HG03135 (cell line): ENCODE data around the gene PCDHGC3.

Experiments used
- ATAC-seq: cut with Tn5 transposase; IDR thresholded peaks from one replicate; pipeline ENCODE4 v1.9.1; 2021; ENCODE audit warnings: mild to moderate bottlenecking, moderate library complexity; ENCODE audit not compliant: unreplicated experiment

The PCDHGC3 gene

DNA sequence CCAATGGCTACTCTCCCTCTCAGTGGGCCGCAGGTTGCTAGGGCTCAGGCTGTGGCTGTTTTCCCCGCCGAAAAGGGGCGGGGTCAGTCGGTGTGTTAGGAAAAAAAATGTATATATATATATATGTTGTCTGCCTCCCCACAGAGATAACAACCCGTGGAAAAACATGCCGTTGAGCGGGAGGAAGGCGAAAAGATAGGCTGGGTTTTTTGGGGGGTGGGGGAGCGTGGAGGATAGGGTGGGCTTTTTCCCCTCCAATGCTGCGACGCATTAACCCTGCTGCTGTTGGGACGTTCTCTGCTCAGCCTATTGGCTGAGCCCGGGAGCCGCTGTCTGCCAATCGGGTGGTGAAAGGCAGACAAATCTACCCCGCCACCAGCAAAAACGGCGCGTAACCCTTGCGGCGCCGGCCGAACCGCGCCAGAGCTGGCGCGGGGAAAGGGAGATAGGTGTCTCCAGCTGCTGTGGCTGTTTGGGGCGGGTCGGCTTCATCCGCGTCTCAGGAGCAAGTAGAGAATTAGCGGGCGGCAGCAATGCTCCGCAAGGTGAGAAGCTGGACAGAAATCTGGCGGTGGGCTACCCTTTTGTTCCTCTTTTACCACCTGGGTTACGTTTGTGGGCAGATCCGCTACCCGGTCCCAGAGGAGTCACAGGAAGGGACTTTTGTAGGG is 9.0 kb downstream of the PCDHGC3 start, which contains the start of gene PCDHGC4:
TSS of gene PCDHGC4 (plus strand) at position 390 of the 671 bp plus-strand sequence. CDS start at position 534, 144 bp downstream.
- ATAC-seq, result no peak

DNA sequence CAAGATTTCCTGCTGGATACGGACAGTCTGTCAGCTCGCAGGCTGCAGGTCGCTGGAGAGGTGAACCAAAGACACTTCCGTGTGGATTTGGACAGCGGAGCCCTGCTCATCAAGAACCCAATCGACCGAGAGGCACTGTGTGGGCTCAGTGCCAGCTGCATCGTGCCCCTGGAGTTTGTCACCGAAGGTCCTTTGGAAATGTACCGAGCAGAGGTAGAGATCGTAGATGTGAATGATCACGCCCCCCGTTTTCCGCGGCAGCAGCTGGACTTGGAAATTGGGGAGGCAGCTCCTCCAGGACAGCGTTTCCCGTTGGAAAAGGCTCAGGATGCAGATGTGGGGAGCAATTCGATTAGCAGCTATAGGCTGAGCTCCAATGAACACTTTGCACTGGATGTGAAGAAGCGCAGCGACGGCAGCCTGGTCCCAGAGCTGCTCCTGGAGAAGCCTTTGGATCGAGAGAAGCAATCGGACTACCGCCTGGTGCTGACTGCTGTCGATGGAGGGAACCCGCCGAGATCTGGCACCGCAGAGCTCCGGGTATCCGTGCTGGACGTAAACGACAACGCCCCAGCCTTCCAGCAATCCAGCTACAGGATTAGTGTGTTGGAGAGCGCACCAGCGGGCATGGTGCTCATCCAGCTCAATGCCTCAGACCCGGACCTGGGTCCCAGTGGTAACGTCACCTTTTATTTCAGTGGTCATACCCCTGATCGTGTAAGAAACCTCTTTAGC is 9.7 kb downstream of the PCDHGC3 start:
- ATAC-seq, result no peak

DNA sequence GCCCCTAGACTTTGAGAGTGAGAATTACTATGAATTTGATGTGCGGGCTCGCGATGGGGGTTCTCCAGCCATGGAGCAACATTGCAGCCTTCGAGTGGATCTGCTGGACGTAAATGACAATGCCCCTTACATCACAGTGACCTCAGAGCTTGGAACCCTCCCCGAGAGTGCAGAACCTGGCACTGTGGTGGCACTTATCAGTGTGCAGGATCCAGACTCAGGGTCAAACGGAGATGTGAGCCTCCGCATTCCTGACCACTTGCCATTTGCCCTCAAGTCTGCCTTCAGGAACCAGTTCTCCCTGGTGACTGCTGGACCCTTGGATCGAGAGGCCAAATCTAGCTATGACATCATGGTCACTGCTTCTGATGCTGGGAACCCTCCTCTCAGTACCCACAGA is 10.3 kb downstream of the PCDHGC3 start:
- no peak for ATAC-seq

DNA sequence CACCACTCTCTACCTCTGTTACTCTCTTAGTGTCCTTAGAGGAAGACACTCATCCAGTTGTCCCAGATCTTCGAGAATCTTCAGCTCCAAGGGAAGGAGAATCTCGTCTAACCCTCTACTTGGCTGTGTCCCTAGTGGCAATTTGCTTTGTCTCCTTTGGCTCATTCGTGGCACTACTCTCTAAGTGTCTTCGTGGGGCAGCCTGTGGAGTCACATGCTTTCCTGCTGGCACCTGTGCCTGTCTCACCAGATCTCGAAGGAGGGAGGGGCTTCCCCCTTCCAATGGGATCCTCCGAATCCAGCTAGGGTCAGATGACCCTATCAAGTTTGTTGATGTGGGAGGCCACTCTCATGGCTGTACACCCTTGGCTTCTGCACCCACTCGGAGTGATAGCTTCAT is 11.4 kb downstream of the PCDHGC3 start:
- no peak for ATAC-seq

DNA sequence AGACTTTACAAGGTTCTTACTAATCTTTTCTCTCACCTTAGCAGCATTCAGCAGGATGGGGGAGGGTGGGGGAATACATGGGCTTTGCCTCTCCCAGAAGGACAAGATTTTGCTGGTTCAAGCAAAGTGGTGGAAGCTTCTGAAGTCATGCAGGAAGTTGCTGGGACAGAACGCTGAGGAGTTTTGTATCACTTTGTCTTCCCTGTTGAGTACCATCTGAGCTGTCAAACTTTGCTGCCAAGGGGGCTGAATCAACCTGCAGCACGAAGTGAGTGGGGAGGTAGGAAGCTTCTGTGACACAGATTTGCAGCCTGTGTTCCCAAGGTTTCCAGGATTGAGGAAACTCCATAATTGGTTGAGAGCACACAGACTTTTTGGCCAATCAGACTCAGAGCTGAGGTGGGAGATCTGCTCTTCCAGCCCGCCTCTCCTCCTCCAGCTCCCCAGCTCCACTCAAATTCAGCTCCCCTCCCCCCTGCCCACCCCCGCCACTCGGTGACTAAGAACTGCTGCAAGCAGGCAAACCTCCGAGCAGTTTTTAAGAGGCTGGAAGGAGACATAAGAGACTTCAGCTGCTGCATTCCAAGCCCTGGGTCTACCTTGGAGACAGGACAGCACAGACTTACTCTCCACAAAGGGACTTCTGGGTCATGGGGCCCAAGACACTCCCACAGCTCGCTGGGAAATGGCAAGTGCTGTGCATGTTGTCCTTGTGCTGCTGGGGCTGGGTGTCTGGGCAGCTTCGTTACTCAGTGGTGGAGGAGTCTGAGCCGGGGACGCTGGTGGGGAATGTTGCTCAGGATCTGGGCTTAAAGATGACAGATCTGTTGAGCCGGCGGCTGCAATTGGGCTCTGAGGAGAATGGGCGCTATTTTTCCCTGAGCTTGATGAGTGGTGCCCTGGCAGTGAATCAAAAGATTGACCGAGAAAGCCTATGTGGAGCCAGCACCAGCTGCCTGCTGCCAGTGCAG is 13.1 kb downstream of the PCDHGC3 start, which contains the start of gene PCDHGC5:
TSS of gene PCDHGC5 (plus strand) at position 491 of the 971 bp plus-strand sequence. CDS start at position 651, 160 bp downstream.
- ATAC-seq, result no peak

DNA sequence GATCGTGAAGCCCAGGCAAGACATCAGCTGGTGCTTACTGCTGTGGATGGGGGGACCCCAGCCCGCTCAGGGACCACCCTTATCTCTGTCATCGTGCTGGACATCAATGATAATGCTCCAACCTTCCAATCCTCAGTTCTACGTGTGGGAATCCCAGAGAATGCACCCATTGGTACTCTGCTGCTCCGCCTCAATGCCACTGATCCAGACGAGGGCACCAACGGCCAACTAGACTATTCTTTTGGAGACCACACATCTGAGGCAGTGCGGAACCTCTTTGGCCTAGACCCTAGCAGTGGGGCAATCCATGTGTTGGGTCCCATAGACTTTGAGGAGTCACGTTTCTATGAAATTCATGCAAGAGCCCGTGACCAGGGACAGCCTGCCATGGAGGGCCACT is 14.1 kb downstream of the PCDHGC3 start:
- no peak for ATAC-seq

DNA sequence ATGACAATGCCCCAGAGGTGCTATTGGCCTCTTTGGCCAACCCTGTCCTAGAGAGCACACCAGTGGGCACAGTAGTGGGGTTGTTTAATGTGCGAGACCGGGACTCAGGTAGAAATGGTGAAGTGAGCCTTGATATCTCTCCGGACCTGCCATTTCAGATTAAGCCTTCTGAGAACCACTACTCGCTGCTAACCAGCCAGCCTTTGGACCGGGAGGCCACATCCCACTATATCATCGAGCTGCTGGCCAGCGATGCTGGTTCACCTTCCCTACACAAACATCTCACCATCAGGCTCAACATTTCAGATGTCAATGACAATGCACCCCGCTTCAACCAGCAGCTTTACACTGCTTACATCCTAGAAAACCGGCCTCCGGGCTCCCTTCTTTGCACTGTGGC is 14.5 kb downstream of the PCDHGC3 start:
- ATAC-seq, result no peak

DNA sequence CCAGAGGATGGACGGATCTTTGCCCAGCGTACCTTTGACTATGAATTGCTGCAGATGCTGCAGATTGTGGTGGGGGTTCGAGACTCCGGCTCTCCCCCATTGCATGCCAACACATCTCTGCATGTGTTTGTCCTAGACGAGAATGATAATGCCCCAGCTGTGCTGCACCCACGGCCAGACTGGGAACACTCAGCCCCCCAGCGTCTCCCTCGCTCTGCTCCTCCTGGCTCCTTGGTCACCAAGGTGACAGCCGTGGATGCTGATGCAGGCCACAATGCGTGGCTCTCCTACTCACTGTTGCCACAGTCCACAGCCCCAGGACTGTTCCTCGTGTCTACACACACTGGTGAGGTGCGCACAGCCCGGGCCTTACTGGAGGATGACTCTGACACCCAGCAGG is 15.0 kb downstream of the PCDHGC3 start:
- no peak for ATAC-seq

DNA sequence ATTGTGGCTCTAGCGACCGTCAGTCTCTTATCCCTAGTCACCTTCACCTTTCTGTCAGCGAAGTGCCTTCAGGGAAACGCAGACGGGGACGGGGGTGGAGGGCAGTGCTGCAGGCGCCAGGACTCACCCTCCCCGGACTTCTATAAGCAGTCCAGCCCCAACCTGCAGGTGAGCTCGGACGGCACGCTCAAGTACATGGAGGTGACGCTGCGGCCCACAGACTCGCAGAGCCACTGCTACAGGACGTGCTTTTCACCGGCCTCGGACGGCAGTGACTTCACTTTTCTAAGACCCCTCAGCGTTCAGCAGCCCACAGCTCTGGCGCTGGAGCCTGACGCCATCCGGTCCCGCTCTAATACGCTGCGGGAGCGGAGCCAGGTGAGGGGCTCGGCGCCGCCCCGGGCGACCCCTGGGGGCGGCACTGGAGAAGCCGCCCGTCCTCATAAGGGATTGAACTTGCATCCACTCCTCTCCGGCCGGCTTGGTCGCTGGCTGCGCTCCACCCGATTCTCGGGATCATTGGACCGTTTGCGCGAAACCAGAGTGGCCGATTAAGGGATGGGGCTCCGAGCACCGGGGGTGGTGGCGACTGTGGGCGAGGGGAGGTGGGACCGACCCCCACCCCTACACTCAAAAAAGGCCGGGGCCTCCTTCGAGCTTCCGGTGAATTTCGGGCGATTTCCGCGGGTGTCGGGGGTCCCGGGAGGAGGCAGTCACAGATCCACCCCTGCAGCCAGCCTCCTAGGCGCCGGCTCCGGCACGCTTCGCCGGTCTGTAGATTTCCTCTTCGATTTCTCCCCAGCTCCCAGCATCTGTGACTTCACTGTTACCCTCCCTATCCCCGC is 15.8 kb downstream of the PCDHGC3 start:
- ATAC-seq, result no peak

DNA sequence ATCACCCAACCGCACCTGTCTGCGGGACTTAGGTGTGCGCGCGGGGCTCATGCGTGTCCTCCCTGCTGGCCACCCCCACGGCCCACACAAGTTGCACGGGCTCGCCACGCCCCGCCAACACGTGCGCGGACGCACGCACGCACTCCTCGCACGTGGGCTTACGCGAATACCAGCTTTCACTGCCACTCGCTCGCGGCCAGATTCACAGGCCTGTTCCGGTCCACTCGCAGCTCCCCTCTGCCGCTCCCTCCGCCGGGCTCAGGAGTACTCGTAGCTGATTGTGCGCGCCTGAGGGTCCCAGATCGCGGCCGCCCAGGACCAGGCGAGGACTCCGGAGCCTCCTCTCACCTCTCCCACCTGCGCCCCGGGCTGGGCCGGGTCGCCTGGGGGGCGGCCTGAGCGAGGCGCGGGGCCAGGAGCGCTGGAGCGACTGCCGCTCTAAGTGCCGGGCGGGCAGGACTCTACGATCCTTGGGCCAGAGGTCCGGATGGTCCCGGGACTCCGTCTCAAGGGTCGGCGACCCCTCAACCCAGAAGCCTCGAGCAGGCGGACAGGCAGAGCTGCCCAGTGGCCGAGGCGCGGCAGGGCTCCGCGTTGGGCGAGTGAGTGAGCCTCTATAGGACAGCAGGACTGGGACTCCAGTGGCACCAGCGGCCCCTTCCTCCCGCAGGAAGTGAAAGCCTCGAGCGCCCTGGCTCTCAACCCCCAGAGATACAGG is 16.6 kb downstream of the PCDHGC3 start:
- peak; percentile 48 for ATAC-seq

DNA sequence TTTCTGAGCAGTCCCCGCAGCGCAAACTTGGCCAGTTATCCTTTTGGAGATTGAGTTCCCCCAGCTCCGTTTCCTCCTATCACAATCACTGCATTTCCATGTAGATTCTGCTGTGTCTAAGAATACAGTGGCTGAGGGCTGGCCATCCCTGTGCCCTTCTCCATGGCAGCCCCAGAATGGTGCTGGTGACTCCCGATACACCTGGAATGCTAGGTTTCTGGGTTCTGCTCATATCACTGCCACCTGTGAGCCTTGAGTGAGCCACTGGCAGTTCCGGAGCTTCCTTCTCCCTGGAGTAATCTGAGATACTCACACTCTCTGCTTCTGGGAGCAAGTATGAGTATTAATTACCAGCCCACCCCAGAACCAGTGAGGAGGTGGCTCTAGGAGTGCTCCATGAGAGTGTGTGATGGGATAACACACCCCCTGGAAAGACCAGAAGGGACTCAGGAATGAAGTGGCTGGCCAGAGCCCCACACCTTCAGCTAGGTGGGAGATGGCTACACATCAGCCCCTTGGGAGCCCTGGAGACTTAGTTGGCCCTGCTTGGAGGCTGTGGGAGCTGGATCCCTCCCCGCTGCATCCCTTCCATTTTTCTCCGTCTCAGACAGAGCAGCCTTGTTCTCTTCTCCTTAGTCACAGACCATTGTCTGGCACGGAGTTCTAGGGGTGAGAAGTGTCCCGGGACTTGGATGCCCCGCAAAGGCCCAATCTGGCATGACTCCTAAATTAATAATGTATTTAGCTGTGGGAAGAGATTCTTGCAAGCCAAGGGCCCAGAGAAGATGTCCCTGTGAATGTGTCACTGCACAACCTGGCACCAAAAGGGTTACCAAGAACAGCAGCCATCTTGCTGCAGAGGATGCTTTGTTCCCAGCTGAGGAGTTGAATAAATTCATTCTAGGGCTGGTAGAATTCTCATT is 18.0 kb downstream of the PCDHGC3 start:
- ATAC-seq, result no peak

DNA sequence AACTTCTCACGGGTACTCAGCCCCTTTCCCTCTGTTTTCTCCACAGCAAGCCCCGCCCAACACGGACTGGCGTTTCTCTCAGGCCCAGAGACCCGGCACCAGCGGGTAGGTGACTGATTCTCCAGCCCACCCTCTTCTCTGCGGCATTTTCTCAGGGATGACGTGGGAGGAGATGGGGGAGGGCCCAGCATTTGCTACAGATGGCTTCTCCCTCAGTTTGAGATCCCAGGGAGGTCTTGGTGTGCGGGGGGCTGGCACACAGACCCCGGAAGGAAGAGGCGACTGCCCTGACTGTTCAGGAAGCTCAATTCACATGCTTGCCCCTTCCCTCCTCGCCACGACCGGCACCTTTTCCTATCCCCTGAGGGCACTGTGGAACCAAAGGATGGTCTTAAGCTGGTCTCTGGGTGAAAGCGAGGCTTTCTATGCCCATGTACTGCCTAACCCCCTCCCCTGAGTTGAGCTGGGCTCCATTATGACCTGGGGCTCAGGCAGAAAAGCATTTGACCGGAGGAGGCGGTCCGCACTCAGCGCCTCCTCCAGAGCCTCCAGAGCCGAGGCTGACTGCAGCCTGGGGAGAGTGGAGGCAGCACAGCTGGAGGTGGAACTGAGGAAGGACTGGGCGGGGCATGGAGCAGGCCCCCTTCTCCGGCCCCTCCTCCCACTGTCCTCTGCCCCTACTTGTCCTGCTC is 19.1 kb downstream of the PCDHGC3 start:
- ATAC-seq, result no peak

DNA sequence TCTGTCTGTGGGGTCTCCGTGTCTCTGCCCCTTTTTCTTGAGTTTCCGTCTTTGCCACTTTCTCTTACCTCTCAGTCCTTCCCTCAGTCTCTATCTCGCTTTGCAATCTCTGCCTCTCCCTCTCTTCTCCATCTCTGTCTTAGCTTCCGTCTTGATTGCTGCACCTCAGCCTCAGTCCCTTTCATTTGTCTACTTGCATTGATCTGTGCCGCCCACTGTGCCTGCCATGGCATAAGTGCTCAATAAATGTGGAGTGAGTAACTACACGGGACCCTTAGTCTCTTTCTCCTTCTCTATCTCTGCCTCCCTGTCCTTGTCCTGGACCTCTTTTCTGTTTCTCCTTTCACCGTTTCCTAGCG is 19.7 kb downstream of the PCDHGC3 start:
- ATAC-seq, result no peak

DNA sequence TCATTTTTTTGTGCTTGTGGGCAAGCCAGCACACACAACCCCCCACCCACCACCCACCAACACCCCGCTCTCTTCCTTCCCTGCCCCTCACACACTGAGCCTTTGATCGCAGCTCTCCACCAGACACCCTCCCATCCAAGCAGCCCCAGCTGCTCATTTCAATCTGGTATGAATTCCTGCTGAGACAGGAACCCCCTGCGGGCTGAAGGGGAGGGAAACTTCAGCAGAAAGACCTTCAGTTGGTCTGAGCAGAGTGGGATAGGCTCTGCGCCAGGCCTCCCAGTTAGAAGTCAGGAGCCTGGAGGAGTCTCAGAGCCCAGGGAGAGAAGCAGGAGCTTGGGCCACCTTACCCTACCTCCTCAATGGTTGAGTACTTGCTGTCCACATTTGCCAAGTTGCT is 20.3 kb downstream of the PCDHGC3 start:
- no peak for ATAC-seq

DNA sequence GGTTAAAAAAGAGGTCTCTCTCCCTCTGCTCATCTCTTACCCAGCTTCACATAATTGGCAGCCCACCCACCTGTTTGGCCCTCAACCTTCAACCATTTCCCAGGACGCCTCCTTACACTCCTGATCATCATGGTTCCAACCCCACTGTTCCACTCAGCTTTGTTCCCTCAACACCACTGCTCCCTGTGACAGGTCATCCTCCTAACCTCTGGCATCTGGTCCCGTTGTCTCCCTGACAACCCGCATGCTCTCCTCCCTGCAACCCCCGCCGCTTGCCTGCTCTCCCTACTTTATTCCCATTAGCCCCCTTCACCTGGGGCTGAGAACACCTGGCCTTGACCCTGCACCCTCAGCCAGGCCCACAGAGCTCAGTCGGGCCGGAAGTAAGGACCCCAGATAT is 26.0 kb downstream of the PCDHGC3 start:
- no peak for ATAC-seq

DNA sequence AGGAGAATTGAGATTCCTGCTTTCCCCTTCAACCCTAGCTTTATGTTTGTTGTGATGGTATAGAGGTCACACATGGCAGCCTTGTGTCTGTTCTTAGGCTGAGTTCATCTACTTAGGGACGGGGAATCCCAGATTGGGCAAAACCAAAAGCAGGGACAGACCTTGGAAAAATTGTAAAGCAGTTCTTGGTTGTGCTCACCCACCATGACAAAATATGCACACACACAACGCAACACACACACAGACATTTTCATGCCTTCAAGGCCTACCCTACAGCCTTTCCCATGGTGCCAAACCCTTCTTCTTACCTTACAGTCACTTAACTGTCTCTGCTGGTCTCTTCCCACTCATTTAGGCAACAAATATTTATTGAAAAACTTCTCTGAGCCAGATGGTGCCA is 27.9 kb downstream of the PCDHGC3 start:
- ATAC-seq, result no peak

DNA sequence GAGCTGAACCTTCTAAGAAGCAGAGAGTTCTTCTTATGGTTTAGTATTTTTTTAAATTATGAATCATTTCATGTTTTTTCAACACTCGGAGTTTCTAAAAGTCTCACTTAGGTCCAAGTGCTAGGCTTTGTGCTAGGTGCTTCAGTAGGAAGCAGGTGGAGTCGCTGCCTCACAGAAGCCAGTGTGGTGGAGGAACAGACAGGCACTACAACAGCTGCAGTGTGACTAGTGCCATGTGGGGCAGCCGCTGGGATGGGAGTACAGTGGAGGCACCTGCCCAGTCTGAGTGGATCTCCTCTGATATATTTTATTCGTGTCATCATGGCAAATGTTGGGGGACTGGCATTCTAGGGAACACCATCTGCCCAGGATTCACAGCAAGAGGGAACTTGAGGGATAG is 28.4 kb downstream of the PCDHGC3 start:
- no peak for ATAC-seq
